ENCODE measurements around the gene ESRP2.

- TF ChIP-seq CTCF (IDR thresholded peaks at IDR 0.05) (no peak), POLR2A (IDR thresholded peaks at IDR 0.05) (peak; percentile 20 to 57), EP300 (IDR thresholded peaks at IDR 0.05) (no peak), POLR2AphosphoS5 (IDR thresholded peaks at IDR 0.05) (peak; percentile 76 to 87 (median 78))
Observed at GRCh38 chr16:68244903-68245853, 9.3 kb upstream of the ESRP2 start, which contains the start of gene PLA2G15.

All from sigmoid colon (tissue), 4 donors.